Neural crest cell (in vitro differentiated cells): ENCODE results near the gene CNTNAP2. TPM values are rescaled to one million over a fixed set of nuclear protein-coding genes. Genes with fewer than 3 reads are reported as not detected.

Experiments used
- DNase-seq: peaks from one replicate; pipeline ENCODE4 v3.0.0; 2021; ENCODE audit warnings: low read depth, mixed read lengths, low spot score
- H3K27ac Mint-ChIP-seq: one replicate; pipeline ENCODE4 v1.8.0; 2021; ENCODE audit warnings: mild to moderate bottlenecking, mixed read lengths; ENCODE audit not compliant: unreplicated experiment
- H3K27me3 Mint-ChIP-seq: 2 replicates; pipeline ENCODE4 v1.8.0; 2021; ENCODE audit warnings: low read depth, mild to moderate bottlenecking, mixed read lengths
- H3K36me3 Mint-ChIP-seq: 2 replicates; pipeline ENCODE4 v1.8.0; 2021; ENCODE audit warnings: low read depth, mild to moderate bottlenecking, mixed read lengths
- H3K4me1 Mint-ChIP-seq: 2 replicates; pipeline ENCODE4 v1.8.0; 2021; ENCODE audit warnings: mixed read lengths
- H3K4me3 Mint-ChIP-seq: one replicate; pipeline ENCODE4 v1.8.0; 2021; ENCODE audit warnings: mild to moderate bottlenecking, mixed read lengths
- H3K9me3 Mint-ChIP-seq: 2 replicates; pipeline ENCODE4 v1.8.0; 2021; ENCODE audit warnings: mixed read lengths
- total RNA-seq: library from RNA; stranded (reverse); gene quantifications from 2 replicates; pipeline ENCODE4 v1.2.1, GENCODE V29; 2021
- TF ChIP-seq, protein P1 (sequence below): fragments of 200-600 bp; sonication (generic); conservative IDR thresholded peaks from 2 replicates; pipeline ENCODE4 v1.5.0; 2021; ENCODE audit warnings: antibody characterized with exemption, mild to moderate bottlenecking

CNTNAP2 gene
- total RNA-seq, 1 donor from 2014 or later: 12.9 TPM

- Mint-ChIP-seq H3K4me1 (no peaks in the 10 kb centered on the region), H3K27me3 (no peaks in the 10 kb centered on the region), H3K36me3 (no peaks in the 10 kb centered on the region), H3K9me3 (no peaks in the 10 kb centered on the region), H3K27ac (no peak overlapping the region), H3K4me3 (no peak overlapping the region)
- TF ChIP-seq, protein P1, sequence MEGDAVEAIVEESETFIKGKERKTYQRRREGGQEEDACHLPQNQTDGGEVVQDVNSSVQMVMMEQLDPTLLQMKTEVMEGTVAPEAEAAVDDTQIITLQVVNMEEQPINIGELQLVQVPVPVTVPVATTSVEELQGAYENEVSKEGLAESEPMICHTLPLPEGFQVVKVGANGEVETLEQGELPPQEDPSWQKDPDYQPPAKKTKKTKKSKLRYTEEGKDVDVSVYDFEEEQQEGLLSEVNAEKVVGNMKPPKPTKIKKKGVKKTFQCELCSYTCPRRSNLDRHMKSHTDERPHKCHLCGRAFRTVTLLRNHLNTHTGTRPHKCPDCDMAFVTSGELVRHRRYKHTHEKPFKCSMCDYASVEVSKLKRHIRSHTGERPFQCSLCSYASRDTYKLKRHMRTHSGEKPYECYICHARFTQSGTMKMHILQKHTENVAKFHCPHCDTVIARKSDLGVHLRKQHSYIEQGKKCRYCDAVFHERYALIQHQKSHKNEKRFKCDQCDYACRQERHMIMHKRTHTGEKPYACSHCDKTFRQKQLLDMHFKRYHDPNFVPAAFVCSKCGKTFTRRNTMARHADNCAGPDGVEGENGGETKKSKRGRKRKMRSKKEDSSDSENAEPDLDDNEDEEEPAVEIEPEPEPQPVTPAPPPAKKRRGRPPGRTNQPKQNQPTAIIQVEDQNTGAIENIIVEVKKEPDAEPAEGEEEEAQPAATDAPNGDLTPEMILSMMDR: no peak
- DNase-seq: no peak
Measured at GRCh38 chr7:147053746-147054145, 937.1 kb downstream of the CNTNAP2 start.

- no peak overlapping the region for H3K4me3 Mint-ChIP-seq
- TF ChIP-seq, protein P1: no peak
- no peaks in the 10 kb centered on the region for H3K4me1 Mint-ChIP-seq
- H3K27me3 Mint-ChIP-seq: no peaks in the 10 kb centered on the region
- no peak for DNase-seq
- H3K9me3 Mint-ChIP-seq: peaks cover 2% of the 10 kb centered on the region
- no peaks in the 10 kb centered on the region for H3K36me3 Mint-ChIP-seq
- no peak overlapping the region for H3K27ac Mint-ChIP-seq
Measured at GRCh38 chr7:147060070-147060469, 943.5 kb downstream of the CNTNAP2 start.

GRCh38 chr7:147062897-147063296 lies 946.3 kb downstream of the CNTNAP2 start:
- DNase-seq: no peak
- Mint-ChIP-seq H3K36me3 (no peaks in the 10 kb centered on the region), H3K27ac (no peak overlapping the region), H3K4me1 (no peaks in the 10 kb centered on the region), H3K4me3 (no peak overlapping the region), H3K9me3 (peaks cover 2% of the 10 kb centered on the region), H3K27me3 (no peaks in the 10 kb centered on the region)
- TF ChIP-seq, protein P1: no peak

DNA sequence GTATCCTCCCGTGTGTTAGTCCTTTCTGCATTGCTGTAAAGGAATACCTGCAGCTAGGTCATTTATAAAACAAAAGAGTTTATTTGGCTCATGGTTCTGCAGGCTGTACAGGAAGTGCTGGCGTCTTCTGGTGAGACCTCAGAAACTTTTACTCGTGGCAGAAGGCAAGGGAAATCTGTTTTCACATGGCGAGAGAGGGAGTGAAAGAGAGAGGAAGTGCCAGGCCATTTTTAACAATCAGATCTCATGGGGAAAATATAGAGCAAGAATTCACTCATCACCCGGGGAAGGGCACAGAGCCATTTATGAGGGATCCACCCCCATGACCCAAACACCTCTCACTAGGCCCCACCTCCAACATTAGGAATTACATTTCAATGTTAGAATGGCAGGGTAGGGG lies 952.2 kb downstream of the CNTNAP2 start:
- Mint-ChIP-seq H3K36me3 (no peaks in the 10 kb centered on the region), H3K4me1 (no peaks in the 10 kb centered on the region), H3K9me3 (peaks cover 3% of the 10 kb centered on the region), H3K27me3 (no peaks in the 10 kb centered on the region), H3K4me3 (no peak overlapping the region), H3K27ac (no peak overlapping the region)
- TF ChIP-seq, protein P1: no peak
- no peak for DNase-seq

DNA sequence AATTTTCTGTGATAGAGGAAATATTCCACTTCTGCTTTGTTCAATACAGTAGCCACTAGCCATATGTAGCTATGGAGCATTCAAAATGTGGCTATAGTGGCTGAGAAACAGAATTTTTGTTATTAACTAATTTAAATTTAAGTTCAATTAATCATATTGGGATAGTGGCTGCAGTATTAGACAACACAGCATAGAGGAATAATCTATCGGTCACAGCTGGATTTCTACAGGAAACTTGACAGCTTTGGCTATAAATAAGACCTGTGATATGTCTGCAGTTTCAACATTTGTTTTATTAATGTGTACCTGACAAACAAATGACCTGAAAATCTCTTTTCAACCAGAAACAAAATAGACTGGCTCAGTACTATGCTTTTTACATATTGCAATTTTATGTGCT lies 953.2 kb downstream of the CNTNAP2 start:
- no peak overlapping the region for H3K4me3 Mint-ChIP-seq
- DNase-seq: no peak
- H3K9me3 Mint-ChIP-seq: peaks cover 3% of the 10 kb centered on the region
- TF ChIP-seq, protein P1: no peak
- H3K27me3 Mint-ChIP-seq: no peaks in the 10 kb centered on the region
- no peaks in the 10 kb centered on the region for H3K4me1 Mint-ChIP-seq
- H3K36me3 Mint-ChIP-seq: no peaks in the 10 kb centered on the region
- H3K27ac Mint-ChIP-seq: no peak overlapping the region

DNA sequence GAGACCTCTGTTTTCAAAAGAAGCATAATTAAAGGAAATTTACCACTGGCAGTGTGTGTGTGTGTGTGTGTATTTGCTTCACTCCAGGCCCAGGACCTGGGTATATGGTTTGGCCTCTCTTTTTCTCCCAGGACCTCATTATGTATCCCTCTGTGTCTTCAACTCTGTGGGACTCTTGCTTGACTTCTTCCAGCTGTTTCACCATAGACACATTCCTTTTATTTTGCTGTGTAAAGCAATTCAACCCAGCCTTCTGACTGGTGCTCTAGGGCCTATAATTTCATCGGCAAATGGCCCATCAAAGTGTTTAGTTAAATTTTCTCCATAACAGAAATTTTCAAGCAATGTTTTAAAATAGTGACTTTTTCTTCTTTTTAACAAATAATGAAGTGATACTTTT lies 954.3 kb downstream of the CNTNAP2 start:
- Mint-ChIP-seq H3K9me3 (peaks cover 3% of the 10 kb centered on the region), H3K27me3 (no peaks in the 10 kb centered on the region), H3K4me1 (no peaks in the 10 kb centered on the region), H3K36me3 (no peaks in the 10 kb centered on the region), H3K4me3 (no peak overlapping the region), H3K27ac (no peak overlapping the region)
- no peak for DNase-seq
- TF ChIP-seq, protein P1: no peak
